GM18519 (cell line): Measurements from ENCODE around the gene ZBTB38.

ENCODE experiments used
- ATAC-seq: cut with Tn5 transposase; IDR thresholded peaks from one replicate; pipeline ENCODE4 v1.9.1; 2021; ENCODE audit warnings: mild to moderate bottlenecking, moderate library complexity; ENCODE audit not compliant: unreplicated experiment, low FRiP score

ZBTB38 gene

GRCh38 chr3:141337991-141338390, 30.3 kb upstream of the ZBTB38 start:
- ATAC-seq, result no peak

DNA sequence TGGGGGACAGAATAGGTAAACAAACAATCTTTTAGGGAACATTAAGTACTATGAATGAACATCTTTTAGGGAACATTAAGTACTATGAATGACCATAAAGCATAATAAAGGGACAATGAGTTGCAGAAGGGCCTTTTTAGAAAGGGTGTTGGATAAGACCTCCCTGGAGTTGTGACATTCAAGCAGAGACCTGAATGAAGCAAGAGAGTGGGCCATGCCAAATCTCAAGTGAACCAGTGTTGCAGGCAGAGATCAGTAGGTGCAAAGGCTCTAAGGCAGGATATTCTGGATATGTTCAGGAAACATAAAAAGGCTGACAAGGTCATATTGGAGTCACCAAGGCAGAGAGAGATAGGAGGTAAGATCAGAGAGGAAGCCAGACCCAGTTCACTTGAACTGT, 29.4 kb upstream of the ZBTB38 start:
- ATAC-seq, result no peak

GRCh38 chr3:141341536-141341935, 26.8 kb upstream of the ZBTB38 start:
- ATAC-seq, result no peak

DNA sequence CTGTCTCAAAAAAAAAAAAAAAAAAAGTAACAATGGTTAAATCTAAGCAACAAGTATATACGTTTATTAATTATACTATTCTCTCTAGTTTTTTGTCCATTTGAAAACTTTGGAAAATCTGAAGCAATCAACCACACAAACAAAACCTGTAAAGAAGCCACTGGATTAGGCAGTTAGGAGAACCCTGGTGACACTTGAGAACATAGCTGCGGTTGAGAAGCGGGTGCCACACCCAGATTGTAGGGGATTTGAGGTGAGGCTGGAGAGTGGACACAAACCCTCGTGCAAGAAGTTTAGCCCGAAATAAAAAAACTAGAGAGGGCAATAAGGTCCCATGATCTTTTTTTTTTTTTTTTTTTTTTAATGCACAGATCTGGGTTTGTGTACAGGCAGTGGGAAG, 25.9 kb upstream of the ZBTB38 start:
- ATAC-seq, result no peak

GRCh38 chr3:141343077-141343476, 25.2 kb upstream of the ZBTB38 start:
- no peak for ATAC-seq

- ATAC-seq, result no peak
Observed at GRCh38 chr3:141343865-141344271, 24.4 kb upstream of the ZBTB38 start.

- ATAC-seq, result no peak
Observed at GRCh38 chr3:141345528-141345927, 22.8 kb upstream of the ZBTB38 start.

GRCh38 chr3:141346007-141346406, 22.3 kb upstream of the ZBTB38 start:
- ATAC-seq, result no peak

DNA sequence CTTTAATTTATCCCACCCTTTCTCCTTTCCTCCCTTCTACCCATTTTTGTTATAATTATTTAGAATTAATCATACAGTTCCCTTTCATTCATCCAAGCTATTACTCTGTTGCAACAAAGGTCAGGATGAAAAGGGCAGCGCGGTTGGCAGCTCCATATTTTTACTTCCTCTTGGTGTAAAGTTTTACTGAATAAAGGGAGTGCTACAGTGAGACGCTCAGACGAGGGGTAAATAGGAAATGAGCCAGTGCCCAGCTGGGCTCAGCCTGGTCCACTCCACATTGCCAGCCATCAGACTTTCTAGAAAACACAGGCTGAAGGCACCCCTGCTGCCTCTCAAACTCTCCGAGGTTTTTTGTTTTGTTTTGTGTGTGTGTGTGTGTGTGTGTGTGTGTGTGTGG, 21.9 kb upstream of the ZBTB38 start:
- ATAC-seq, result no peak

GRCh38 chr3:141346839-141347238, 21.5 kb upstream of the ZBTB38 start:
- no peak for ATAC-seq

DNA sequence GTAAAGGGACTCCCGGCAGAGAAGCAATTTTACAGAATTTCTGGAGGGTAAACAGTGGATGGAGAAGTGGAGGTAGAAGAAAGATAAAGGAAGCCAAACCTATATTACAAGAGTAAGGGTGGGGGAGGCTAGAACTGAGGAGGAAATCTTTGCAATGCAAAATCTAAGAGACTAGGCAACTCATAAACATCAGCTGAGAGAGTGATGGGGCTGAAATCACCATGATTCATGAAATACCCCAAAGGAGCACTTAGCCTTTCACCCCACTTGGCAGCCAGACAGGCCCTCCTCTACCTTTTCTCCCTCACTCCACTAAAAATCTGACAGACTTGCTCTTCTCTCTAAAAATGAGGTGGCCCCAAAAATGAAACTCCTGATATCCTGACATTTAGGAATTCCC, 19.5 kb upstream of the ZBTB38 start:
- no peak for ATAC-seq

GRCh38 chr3:141349711-141350110, 18.6 kb upstream of the ZBTB38 start:
- ATAC-seq, result no peak

- no peak for ATAC-seq
Observed at GRCh38 chr3:141350666-141351065, 17.6 kb upstream of the ZBTB38 start.

GRCh38 chr3:141352262-141352984, 15.9 kb upstream of the ZBTB38 start:
- ATAC-seq, result no peak

DNA sequence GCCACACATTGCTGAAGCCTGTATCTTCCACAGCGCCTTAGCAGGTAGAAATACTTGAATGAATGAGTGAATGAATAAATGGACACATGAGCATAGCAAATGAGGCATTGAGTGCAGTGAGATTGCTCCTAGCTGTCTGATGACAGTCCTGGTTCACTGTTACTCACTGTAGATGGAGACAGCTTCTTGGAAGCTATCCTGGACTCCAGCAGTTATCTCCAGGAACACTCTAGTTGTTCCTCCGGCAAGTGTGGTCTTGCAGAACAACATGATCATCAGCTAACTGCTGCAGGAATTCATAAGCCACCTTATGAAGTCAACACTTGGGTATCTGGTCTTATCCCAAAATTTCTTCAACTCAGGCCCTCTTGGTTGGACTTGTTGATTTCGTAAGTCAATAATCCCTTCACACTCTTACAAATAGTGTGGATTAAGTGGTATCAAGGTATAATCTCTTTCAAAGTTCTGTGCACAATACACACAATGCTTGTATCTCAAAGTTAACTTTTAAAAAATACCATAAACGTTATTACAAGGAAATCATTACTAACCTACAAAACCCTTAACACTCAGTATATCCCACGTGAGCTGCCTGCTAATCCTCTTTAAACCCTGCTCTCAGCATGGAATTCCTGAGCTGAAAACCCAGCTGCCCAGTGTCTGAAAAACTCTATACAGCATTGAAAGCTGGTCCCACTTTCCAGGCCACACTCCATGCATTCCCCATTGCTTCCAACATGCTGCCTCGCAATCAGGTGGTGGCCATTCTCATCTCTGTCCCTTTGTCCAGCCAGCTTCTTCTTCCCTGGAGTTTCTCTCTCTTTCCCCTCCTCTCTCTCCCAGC, 14.4 kb upstream of the ZBTB38 start:
- no peak for ATAC-seq

DNA sequence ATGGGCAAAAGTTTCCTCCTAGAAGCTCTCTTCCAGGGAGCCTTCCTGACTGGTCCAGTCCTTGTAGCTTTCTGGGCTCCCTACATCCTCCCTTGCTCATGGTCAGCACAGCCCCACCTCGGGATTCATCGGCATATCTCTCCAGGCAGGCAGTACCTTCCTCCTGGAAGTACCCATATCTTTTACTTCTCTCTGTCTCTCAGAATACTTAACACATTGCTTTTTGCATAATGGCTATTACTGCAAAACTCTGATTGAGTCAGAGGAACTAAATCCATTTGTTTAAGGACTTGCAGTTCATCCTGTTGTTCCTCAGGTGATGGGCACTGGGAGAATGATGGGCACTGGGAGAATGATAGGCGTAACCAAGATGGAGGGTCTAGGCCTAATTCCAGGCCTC, 13.8 kb upstream of the ZBTB38 start:
- no peak for ATAC-seq

- no peak for ATAC-seq
Observed at GRCh38 chr3:141355242-141355641, 13.1 kb upstream of the ZBTB38 start.

DNA sequence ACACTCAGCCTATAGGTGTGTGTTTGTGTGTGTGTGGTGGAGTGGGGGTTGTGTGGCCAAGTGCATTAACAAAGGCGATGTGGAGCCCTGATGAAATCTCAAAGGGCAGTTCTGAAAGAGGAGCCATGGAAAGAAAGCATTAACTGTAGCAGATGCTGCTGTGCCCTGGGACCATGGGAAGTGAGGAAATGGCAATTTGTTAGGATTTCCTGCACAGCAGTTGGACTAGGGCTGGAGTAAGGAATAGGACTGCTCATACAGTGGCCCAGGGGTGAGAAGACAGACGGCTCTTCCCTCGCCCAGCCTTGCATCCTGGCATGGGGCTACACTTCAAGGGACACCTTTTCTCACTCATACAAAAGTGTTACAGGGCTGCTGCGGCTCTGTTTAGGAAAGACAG, 12.3 kb upstream of the ZBTB38 start:
- no peak for ATAC-seq

GRCh38 chr3:141360888-141361598, 7.3 kb upstream of the ZBTB38 start:
- peak; percentile 70 for ATAC-seq

- ATAC-seq, result no peak
Observed at GRCh38 chr3:141362736-141363135, 5.6 kb upstream of the ZBTB38 start.

- no peak for ATAC-seq
Observed at GRCh38 chr3:141365201-141365600, 3.1 kb upstream of the ZBTB38 start.
